DOHH2 (cell line): ENCODE data around the gene SLCO3A1.

Experiments
- EZH2phosphoT487 ChIP-seq: fragments of 200-600 bp; sonication (generic); IDR thresholded peaks from 2 replicates; pipeline ENCODE4 v1.6.1; 2017; ENCODE audit warnings: borderline replicate concordance, mild to moderate bottlenecking, antibody characterized with exemption, low read length, moderate library complexity, mixed read lengths
- TF ChIP-seq, protein P1 (sequence below): fragments of 200-600 bp; sonication (generic); IDR thresholded peaks from one replicate; pipeline ENCODE4 v1.5.1; 2014; ENCODE audit warnings: antibody characterized with exemption, mild to moderate bottlenecking, low read depth, low read length; ENCODE audit not compliant: poor library complexity, severe bottlenecking

DNA sequence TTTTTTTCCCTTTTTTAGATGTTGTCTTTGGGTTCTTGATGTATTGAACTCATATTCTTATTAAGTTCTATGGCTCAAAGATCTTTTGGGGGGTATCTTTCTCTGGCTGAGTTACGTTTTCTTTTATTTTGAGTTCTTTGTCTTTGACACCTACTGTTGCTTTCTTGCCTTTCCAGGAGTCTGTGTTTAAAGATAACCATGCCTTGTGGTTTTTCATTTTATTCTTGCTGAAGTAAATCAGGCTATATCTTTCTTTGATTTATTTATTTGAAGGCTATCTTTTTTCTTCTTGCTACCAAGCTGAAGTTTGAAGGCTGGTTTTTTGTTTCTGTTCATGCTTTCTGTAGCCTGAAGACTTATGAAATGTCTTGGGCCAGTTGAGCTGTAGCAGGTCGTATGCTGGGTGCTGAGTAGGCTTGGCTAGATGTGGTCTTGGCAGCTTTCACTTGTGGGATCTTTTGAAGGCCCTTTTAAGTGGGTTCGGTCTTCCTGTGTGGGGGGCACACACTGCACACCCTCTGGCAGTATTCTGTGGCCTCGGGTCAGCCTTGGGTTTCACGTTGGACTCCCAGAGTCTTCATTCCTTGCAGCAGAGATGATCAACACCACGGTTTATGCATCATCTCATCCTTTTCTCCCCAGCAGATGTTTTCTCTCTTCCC lies 17.5 kb downstream of the SLCO3A1 start:
- TF ChIP-seq, protein P1, sequence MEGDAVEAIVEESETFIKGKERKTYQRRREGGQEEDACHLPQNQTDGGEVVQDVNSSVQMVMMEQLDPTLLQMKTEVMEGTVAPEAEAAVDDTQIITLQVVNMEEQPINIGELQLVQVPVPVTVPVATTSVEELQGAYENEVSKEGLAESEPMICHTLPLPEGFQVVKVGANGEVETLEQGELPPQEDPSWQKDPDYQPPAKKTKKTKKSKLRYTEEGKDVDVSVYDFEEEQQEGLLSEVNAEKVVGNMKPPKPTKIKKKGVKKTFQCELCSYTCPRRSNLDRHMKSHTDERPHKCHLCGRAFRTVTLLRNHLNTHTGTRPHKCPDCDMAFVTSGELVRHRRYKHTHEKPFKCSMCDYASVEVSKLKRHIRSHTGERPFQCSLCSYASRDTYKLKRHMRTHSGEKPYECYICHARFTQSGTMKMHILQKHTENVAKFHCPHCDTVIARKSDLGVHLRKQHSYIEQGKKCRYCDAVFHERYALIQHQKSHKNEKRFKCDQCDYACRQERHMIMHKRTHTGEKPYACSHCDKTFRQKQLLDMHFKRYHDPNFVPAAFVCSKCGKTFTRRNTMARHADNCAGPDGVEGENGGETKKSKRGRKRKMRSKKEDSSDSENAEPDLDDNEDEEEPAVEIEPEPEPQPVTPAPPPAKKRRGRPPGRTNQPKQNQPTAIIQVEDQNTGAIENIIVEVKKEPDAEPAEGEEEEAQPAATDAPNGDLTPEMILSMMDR: no peak
- TF ChIP-seq EZH2phosphoT487: no peak
